Central memory CD4-positive, alpha-beta T cell (primary cell): ENCODE results near the gene PPIB.

ENCODE experiments used
- DNase-seq: peaks from one replicate; pipeline ENCODE4 v3.0.0; 2022
- total RNA-seq, 3 experiments: gene quantifications; one replicate each; lab custom pipeline; 2026; lab: John Stamatoyannopoulos, UW

The PPIB gene
- 78.5 to 357 (median 186) reads per million in 3 experiments for total RNA-seq

DNA sequence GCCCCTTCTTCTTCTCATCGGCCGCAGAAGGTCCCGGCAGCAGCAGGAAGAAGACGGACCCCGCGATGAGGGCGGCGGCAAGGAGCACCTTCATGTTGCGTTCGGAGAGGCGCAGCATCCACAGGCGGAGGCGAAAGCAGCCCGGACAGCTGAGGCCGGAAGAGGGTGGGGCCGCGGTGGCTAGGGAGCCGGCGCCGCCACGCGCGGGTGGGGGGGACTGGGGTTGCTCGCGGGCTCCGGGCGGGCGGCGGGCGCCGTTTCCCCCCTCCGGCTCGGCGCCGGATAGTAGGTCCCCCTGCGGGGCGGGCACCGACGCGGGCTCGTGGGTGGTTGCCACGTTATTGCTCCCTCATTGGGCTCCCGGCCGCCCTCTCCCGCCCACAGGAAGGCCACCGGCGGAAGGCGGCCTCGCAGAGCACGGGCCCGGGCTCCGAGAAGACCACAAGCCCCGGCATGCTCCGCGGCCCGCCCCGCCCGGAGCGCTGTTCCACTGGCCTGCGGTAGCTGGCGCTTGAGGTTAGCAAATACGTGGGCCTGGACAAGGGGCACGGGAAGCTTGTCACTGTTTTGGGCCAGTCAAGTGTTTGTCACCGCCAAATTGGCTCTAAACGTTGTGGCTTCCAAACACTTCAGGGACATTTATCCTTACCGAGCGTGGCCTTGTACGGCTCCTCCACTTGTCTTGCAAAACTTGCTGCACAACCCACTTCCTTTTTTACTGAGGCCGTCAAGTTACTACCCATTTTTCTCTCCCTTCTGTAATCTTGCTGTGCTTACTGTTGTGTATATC lies at the start of gene PPIB:
Gene PPIB, minus strand, starts transcription at position 154 of the 790 bp plus-strand sequence. Its CDS starts 36 bp downstream, at position 118.
- DNase-seq, result peak; percentile 97

DNA sequence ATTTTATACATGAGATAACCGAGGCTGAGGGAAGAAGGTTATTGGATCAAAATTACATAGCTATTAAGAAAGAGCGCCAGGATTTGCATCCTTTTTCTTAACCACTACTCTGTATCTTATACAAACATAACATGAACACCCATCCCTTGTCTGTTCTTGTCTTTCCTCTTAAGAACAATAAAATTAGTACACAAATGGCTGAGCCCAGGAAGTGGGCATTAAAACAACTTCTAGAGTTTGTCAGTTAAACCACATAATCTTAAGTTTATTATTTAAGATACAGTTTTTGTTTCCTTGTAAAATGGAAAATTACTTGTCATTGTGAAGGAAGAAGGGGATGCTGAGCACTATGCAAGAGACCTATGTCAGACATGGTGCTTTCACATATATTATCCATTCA lies 48.9 kb upstream of the PPIB start:
- DNase-seq, result no peak

DNA sequence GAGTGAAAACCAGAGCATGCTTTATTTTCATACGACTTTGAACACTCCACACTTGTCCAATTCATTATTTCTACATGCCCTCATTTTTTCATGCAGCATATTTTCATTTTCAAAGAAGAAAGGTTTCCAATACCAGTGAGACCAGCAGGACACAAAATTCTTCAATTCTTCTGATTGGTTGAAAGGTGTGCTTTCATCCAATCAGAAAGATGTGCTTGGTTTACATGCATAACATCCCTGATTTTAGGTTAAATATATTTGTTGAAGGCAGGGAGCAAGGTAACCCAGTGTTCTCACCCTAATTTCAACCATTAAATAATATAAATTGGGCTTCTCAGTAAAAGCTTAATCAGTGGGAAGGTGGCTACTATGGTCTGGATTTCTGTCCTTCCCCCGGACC lies 47.5 kb upstream of the PPIB start:
- no peak for DNase-seq

DNA sequence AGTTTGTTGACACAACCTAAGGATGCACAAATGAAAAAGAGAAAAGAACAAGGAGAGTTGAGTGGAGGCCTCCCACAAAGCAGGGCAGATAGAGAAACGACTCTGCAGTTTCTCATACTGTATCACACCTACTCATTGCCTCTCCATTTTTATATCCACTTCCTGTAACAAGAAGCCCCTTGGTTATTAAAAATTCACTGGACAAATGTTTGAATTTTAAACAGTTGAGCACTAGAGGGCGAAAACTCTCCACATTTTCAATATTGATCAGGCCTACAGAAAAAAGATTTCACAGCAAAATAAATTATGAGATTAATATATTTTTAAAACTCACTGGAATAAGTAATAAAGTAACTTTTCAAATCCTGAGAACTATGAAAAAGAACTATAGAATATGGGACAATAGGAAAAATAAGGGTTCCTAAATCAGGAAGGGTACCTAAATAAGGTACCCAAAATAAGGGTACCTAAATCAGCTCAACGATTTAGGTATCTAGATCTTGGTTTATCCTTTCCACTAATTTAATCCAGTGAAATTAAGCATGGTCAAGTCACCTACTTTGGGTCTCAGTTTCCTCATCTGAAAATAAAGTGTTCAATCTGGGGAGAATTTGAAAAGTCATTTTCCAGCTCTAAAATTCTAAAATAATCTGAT lies 47.0 kb upstream of the PPIB start:
- no peak for DNase-seq

DNA sequence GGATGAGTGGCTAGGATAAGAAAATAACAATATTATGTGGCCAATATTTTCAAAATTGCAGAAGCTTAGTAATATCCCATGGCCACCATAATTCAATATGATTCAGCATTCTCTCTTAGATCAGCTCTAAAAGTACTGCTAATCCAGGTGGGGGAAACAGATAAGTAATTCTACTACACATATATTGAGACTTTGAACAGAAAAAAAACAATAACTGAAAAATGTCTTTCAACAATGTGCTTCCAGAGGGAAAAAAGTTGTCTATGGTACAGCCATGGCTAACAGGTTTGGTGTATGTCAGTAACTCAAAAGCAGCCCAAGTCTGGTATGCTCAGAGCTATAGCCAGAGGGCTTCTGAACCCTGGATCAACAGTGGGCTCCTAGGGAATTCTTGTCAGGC lies 42.4 kb upstream of the PPIB start:
- DNase-seq, result no peak

DNA sequence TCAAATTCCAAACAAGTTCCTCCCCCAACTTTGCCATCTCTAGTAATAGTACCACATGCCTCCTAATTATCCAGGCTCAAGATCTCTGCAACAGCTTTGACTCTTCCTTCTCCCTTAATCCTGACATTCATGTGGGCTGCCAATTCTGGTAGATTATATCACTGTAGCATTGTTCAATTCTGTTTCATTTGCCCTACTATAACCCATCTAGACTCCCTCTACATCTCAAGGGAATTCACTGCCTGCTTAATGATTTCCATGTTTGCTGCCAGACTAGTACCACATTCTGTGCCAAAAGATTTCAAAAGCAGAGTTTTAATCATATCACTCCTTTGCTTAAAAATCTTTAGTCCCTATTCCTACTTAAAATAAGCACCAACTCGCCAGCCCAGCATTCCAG lies 34.6 kb upstream of the PPIB start:
- no peak for DNase-seq

DNA sequence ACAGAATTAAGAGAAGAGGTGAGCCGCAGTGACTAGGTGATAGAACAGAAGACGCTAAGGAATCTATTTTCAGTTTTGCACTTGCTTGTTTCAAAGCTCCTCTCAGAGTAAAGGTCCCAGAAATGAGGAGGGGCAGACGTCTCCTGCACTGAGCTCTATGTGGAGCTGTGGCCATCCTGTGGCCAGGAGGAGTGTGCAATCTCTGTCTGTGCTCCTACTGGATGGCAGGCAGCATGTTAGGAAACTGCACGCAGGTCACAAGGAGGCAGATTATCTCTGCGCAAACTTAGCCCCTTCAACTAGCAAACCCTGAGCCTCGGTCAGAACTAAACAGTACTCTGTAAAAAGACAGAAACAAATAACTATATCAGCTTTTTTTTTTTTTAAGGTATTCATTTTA lies 31.1 kb upstream of the PPIB start:
- DNase-seq, result no peak

DNA sequence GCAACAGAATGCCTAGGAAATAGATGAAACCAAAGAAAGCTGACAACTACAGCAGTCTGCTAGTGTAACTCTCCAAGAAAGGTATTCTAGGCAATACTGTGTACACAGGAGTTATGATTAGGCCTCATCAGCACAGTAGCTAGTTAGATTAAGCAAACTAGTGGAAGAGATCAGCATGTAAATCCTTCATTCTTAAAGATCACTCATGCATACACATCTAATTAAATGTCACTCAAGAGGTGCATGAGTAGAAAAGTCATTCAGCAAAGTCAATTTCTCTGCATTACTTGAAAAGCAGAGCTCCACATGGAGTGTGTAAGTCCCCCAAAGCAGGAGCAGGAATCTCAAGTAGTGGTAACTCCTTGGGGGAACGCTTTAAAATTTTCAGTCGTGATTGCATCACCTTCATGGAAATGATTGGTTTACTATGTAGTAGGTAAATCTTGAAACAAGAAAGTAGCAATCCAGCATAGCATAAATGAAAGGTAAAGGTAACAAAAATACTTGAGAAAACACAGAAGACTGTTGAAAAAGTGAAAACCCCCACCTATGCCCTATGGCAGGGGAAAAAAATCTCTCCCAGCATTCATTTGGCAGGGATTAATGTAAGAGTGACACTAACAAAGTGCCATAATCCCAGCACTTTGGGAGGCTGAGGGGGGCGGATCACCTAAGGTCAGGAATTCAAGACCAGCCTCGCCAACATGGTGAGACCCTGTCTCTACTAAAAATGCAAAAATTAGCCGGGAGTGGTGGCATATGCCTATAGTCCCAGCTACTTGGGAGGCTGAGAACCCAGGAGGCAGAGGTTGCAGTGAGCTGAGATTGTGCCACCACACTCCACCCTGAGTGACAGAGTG lies 29.4 kb upstream of the PPIB start:
- DNase-seq, result no peak

DNA sequence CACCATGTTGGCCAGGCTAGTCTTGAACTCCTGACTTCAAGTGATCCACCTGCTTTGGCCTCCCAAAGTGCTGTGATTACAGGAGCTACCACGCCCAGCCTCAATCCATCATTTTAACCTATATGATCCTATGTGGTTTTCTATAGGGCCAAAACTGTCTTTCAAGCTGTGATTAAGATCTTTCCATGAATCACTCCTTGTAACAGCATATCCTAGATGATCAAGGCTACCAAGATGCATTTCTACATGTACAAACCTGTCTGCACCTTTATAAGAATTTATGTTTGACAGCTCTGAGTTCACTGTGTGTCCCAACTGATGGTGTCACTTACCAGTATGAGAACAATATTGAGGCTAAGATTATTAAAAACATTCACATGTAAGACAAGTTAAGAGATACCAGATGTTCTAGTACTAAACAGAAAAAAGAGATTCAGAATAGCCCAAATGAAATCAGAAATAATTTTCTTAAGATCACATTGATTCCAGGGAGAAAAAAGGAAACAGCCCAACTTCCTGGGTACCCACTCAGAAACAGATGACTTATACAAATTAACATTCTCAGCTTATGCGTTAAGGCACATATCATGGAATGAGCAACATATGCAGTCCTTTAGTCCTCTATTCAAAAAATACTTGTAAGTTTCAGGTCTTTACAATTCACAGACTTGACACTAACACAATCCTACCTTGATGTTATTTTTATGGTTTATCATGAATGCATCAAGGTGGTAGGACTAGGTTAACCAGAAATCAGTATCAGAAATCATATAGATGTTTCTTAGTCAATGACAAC lies 24.8 kb upstream of the PPIB start:
- DNase-seq, result no peak

DNA sequence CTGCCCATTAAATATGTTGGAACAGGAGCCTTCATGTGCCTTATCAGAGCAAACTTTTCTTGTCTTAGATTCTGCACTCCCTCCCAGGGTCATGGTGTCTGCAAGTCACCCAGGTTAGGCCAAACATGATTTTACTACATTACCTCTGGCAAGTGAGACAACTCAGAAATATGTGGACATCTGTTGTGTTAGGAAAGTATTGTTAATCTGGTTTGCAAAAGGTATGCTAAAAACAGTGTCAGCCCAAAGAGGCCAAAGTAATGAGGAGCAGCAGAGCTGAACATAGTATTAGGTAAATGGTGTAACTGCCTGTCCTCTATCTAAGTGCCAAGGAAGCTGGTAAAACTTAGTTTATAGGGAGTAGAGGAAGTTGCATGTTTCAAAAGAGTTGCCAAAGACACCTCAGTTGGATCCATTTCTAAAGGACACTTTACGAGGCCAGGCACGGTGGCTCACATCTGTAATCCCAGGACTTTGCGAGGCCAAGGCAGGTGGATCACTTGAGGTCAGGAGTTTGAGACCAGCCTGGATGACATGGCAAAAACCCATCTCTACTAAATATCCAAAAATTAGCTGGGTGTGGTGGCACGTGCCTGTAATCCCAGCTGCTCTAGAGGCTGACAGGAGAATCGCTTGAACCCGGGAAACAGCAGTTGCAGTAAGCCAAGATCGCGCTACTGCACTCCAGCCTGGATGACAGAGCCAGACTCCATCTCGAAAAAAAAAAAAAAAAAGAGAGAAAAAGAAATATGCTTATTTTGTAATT lies 22.5 kb upstream of the PPIB start:
- DNase-seq, result no peak

DNA sequence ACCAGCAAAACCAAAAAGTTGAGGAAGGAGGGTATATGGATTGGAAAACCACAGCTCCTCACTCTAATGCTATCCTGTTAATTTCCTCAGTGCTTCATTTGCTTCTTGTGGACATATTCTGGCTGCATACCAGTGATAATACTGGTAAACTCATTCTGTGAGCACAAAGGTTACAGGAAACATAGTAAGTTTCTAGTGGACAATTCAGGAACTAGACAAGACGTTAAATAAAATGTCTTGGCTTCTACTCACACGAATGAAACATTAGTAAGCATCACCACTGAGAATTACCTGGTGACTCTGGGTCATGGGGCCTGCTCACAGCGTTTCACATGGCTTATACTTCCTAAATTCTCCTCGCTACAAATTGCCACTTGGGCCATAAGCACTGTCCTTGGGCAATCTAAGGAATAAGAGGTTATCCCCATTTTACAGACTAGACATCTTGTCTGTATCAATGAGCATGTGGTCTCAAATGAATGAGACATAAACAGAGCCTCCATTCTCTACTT lies 20.1 kb upstream of the PPIB start:
- no peak for DNase-seq

DNA sequence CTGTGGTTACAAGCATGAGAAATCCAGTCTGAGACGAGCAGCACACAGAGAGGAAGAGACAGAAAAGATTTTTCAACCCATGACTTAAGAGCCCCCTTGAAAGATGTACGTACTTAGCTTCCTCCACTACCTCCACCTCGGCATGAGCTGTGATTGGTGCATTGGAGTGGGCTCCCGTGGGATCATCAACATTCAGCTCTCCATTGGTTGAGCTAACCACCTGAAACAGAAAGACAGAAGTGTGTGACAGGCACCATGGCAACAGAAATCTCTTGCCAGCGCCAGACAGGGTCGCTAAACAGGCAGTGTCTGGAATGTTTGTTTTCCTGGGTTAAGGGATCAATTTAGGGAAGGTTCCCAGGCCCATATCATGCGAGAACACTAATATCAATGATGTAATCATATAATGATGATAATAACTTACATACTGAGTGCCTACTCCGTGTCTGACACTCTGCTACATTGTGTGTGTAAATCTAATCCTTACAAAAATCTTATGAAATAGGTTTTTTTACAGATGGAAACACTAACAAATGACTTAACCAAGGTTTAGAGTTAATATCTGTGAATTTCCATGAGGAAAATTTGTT lies 17.5 kb upstream of the PPIB start:
- no peak for DNase-seq

DNA sequence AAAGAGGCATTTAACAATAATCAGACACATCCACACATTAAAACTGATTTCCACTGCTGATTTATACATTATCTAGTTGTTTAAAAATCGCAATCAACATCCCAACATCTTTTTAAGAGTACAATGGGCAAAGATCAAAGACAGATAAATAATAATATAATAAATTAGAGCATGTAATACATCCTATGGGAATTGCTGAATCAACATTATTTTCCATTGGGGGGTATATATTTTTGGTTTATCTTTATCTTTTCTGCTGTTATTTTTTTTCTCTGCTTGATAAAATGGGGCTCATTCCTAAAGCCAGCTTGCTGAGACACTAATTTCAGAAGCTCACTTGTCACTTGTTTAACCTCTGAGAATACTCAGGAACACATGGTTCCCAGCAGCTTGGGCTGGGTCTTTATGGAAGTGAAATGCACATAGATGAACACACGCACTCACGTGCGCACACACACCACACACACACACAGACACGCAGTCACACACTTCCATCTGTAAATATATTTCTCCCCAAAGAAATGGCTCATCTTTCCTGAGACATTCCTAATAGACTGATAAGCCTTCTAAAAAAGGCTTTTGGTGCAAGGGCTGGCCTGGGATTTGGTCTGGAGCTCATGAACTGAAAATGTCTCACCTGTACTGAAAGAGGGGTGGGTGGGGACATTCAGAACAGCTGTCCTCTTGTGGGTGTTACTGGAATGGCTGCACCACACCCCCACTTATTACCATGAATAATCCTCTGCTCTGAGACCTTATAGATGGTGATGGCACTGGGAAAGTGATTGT lies 3.5 kb upstream of the PPIB start:
- DNase-seq, result no peak

DNA sequence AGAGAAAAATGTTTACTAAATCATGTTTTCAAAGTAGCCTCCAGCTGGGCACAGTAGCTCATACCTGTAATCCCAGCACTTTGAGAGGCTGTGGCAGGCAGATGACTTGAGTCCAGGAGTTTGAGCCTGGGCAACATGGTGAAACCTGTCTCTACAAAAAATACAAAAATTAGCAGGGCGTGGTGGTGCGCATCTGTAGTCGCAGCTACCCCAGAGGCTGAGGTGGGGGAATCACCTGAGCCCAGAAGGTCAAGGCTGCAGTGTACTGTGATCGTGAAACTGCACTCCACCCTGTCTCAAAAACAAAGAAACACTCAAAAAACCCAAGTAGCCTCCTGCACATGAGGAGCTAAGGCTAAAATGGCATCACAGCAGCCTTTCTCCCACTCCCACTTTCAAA lies 1.6 kb upstream of the PPIB start:
- DNase-seq, result no peak

DNA sequence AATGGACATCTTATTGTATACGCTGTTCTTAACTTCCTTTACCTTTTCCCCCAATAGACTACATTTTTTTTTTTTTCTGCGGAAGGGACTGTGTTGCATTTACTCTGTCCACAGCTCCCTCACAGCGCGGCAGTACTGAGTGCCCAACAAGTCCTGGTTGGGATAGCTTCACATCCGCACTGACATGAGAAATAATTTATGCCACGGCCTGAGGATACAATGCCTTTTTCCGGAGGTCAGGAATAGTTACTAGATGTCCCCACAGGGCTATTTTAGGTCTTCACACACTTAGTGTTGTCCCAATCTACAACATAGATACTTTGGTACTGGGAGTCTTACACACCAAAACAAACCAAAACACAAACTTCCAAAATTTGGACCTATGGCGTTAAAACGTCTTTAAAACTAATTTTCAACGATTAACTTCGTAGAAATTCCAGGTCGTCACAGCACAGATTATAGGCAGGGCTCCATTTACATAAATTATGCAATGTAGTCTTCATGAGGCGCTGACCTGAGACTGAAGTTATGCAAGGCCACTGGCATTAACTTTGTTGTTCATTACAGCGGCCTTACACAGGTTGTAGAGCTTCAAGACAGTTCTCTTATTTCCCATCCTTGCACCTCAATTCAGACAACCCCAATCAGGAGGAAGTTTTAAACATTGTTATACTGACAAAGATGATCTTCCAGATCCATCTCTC lies 989 bp upstream of the PPIB start:
- no peak for DNase-seq

DNA sequence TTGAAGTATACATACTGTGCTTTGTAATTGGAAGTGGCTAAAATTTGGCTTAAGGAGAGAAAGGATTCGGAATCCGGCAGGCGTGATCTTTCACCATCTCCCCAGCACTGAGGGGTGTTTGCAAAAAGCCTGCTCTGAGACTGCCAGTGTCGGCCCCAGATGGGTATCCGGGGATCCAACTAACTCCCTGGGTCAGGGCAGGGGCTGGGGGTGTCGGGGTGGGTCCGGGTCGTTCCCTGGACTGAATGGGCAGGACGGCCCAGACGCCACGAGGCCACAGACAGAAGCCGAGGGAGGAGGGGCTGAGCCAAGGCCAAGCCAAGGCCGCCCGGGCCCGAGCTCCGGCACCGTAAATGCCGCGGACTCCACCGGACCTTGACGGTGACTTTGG lies 349 bp downstream of the PPIB start:
- DNase-seq, result no peak

DNA sequence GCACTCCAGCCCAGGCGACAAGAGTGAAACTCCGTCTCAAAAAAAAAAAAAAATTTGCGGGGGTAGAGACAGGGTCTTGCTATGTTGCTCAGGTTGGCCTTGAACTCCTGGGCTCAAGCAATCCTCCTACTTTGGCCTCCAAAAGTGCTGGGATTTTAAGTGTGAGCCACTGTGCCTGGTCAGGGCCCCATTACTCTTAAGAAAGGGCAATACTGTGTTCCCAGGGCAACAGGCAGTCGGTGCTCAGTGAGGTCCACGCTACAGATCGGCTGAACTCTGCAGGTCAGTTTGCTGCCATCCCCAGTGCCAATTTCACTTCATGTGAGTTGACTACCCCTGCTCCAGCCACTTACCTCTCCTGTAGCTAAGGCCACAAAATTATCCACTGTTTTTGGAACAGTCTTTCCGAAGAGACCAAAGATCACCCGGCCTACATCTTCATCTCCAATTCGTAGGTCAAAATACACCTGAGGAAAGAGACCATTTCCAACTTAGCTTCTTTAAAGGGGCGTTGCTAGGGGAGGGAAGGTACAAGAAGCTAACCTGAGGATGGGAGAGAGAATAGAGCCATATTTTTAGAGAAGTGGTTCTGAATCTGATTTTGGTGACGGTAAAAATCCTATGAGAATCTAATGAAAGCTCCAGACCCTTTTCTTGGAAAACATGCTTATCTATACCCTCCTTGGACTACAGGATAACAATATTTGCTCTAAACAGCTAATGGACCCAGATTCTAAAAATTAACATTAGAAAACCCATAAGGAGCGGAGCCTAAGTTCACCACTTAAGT lies 939 bp downstream of the PPIB start:
- no peak for DNase-seq

DNA sequence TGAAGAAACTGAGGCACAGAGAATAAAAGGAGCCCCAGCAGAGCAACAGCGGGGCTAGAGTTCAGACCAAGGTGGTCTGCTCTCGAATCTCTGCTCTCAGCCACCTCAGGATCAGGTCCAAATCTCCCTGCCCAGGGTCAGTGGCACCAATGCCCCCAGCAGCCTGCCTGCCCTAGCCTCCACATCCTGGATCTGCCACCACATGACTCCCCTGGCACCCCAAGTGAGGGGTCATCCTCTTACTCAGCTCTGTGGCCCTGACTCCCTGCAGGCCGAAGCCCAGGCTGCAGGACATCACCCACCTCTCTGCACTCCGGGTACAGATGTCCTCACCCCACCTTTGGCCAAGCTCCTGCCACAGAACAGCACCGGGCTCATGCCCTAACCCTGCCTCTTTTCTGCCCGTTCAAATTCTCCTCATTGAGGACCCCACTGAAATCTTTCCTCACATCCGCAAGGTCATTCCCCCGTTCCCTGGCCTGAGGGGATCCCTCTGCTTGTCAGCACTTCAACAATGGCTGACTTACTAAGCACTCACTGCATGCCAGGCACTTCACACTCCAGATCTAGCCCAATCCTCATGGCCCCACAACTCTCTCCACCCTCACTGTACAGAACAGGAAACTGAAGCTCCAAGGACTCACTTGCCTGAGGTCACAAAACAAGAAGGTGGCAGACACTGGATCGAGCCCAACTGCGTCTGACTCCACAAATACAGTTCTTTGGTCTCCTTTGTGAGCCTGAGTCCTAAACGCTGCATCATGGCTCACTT lies 4.3 kb downstream of the PPIB start:
- DNase-seq, result no peak
